GM23338 (cell line): ENCODE results near the gene PDYN. TPM values are rescaled to one million over a fixed set of nuclear protein-coding genes. Genes with fewer than 3 reads are reported as not detected.

Experiments used
- ATAC-seq: fragments of 200-7000 bp; cut with Tn5 transposase; 3 replicates; pipeline ENCODE4 v1.9.1; 2020
- DNase-seq: peaks from one replicate; pipeline ENCODE4 v3.0.0-alpha.2; 2015; ENCODE audit warnings: low spot score
- H2AFZ ChIP-seq: fragments of 200-600 bp; sonication (generic); 2 replicates; pipeline ENCODE4 v1.8.0; 2016; ENCODE audit warnings: antibody characterized with exemption, mild to moderate bottlenecking, moderate library complexity
- H3F3A ChIP-seq: fragments of 200-600 bp; sonication (generic); replicated peaks from 2 replicates; pipeline ENCODE4 v1.8.0; 2017; ENCODE audit warnings: antibody characterized with exemption, mixed run types, low read depth
- H3K27ac ChIP-seq: fragments of 200-600 bp; sonication (generic); 2 replicates; pipeline ENCODE4 v1.6.1; 2016; ENCODE audit warnings: low read depth
- H3K27me3 ChIP-seq: fragments of 200-600 bp; sonication (generic); 2 replicates; pipeline ENCODE4 v1.8.0; 2016; ENCODE audit warnings: mild to moderate bottlenecking, mixed run types, moderate library complexity; ENCODE audit not compliant: insufficient read depth
- H3K36me3 ChIP-seq: fragments of 200-600 bp; sonication (generic); 2 replicates; pipeline ENCODE4 v1.8.0; 2016; ENCODE audit warnings: mild to moderate bottlenecking; ENCODE audit not compliant: insufficient read depth
- H3K4me1 ChIP-seq: fragments of 200-600 bp; sonication (generic); 2 replicates; pipeline ENCODE4 v1.8.0; 2016; ENCODE audit warnings: mild to moderate bottlenecking, moderate library complexity; ENCODE audit not compliant: insufficient read depth
- H3K4me2 ChIP-seq: fragments of 200-600 bp; sonication (generic); 2 replicates; pipeline ENCODE4 v1.7.1; 2017; ENCODE audit warnings: mixed run types
- H3K4me3 ChIP-seq: fragments of 200-600 bp; sonication (generic); 2 replicates; pipeline ENCODE4 v1.6.1; 2016; ENCODE audit warnings: mixed run types
- H3K79me2 ChIP-seq: fragments of 200-600 bp; sonication (generic); replicated peaks from 2 replicates; pipeline ENCODE4 v1.8.0; 2017; ENCODE audit warnings: mild to moderate bottlenecking; ENCODE audit not compliant: insufficient read depth
- H3K9me2 ChIP-seq: fragments of 200-600 bp; sonication (generic); 2 replicates; pipeline ENCODE4 v1.8.0; 2017; ENCODE audit not compliant: insufficient read depth
- H4K20me1 ChIP-seq: fragments of 200-600 bp; sonication (generic); replicated peaks from 2 replicates; pipeline ENCODE4 v1.8.0; 2017; ENCODE audit warnings: mild to moderate bottlenecking; ENCODE audit not compliant: insufficient read depth
- H3K27ac Mint-ChIP-seq: 2 replicates; pipeline ENCODE4 v1.8.0; 2020; ENCODE audit warnings: inconsistent platforms, mild to moderate bottlenecking, moderate library complexity, mixed read lengths
- H3K27me3 Mint-ChIP-seq: 3 replicates; pipeline ENCODE4 v1.8.0; 2022; ENCODE audit warnings: low read depth, mild to moderate bottlenecking, moderate library complexity, mixed read lengths, inconsistent platforms; ENCODE audit not compliant: insufficient read depth, poor library complexity
- H3K36me3 Mint-ChIP-seq: 3 replicates; pipeline ENCODE4 v1.8.0; 2021; ENCODE audit warnings: low read depth, mild to moderate bottlenecking, inconsistent platforms, moderate library complexity, mixed read lengths
- H3K4me1 Mint-ChIP-seq: 3 replicates; pipeline ENCODE4 v1.8.0; 2020; ENCODE audit warnings: mild to moderate bottlenecking, inconsistent platforms, mixed read lengths
- H3K4me3 Mint-ChIP-seq: 3 replicates; pipeline ENCODE4 v1.8.0; 2021; ENCODE audit warnings: moderate library complexity, mild to moderate bottlenecking, inconsistent platforms, mixed read lengths
- H3K9me3 Mint-ChIP-seq: 3 replicates; pipeline ENCODE4 v1.8.0; 2020; ENCODE audit warnings: moderate library complexity, mild to moderate bottlenecking, inconsistent platforms, mixed read lengths
- CREB1 ChIP-seq: fragments of 250-450 bp; sonication (Bioruptor Pico); IDR thresholded peaks from 2 replicates; pipeline ENCODE4 v1.5.0; 2020; ENCODE audit warnings: low read depth, mild to moderate bottlenecking, moderate library complexity
- EZH2 ChIP-seq: fragments of 200-600 bp; sonication (generic); IDR thresholded peaks from one replicate; pipeline ENCODE4 v1.8.0; 2017; ENCODE audit warnings: antibody characterized with exemption, mild to moderate bottlenecking, low read depth; ENCODE audit not compliant: unreplicated experiment
- EZH2phosphoT487 ChIP-seq: fragments of 200-600 bp; sonication (generic); IDR thresholded peaks from one replicate; pipeline ENCODE4 v1.8.1; 2018; ENCODE audit warnings: antibody characterized with exemption; ENCODE audit not compliant: unreplicated experiment
- JUNB ChIP-seq: IDR thresholded peaks from one replicate; pipeline ENCODE4 v1.6.1; 2016; ENCODE audit warnings: antibody characterized with exemption; ENCODE audit not compliant: unreplicated experiment
- NANOG ChIP-seq: IDR thresholded peaks from 2 replicates; pipeline ENCODE4 v1.6.1; 2016; ENCODE audit warnings: antibody characterized with exemption, borderline replicate concordance
- POLR2AphosphoS5 ChIP-seq: IDR thresholded peaks from 2 replicates; pipeline ENCODE4 v1.6.1; 2016; ENCODE audit warnings: antibody characterized with exemption, low read depth
- REST ChIP-seq: IDR thresholded peaks from one replicate; pipeline ENCODE4 v1.6.1; 2018; ENCODE audit warnings: antibody characterized with exemption; ENCODE audit not compliant: unreplicated experiment
- STAT1 ChIP-seq: IDR thresholded peaks from one replicate; pipeline ENCODE4 v1.6.1; 2016; ENCODE audit warnings: antibody characterized with exemption; ENCODE audit not compliant: unreplicated experiment
- ZNF114 ChIP-seq: fragments of 250-450 bp; sonication (Bioruptor Pico); IDR thresholded peaks from 2 replicates; pipeline ENCODE4 v1.5.0; 2020; ENCODE audit warnings: mild to moderate bottlenecking, moderate library complexity
- ZNF331 ChIP-seq: fragments of 250-450 bp; sonication (Bioruptor Pico); IDR thresholded peaks from 2 replicates; pipeline ENCODE4 v1.5.0; 2020; ENCODE audit warnings: low read depth, mild to moderate bottlenecking, moderate library complexity
- ZNF462 ChIP-seq: fragments of 250-450 bp; sonication (Bioruptor Pico); IDR thresholded peaks from 2 replicates; pipeline ENCODE4 v1.5.0; 2020; ENCODE audit warnings: mild to moderate bottlenecking, moderate library complexity
- polyA plus RNA-seq: library from polyadenylated mRNA; unstranded; fragments of >200 nt; fragmentation: Nextera tagmentation; extraction: Ambion mirVana; gene quantifications from 2 replicates; pipeline ENCODE4 v1.2.1, GENCODE V29; 2016
- total RNA-seq: library from RNA; depleted of rRNA; stranded (reverse); fragments of >200 nt; shearing (Covaris generic); gene quantifications from 2 replicates; pipeline ENCODE4 v1.2.3, GENCODE V29; 2014
- TF ChIP-seq, protein P1 (sequence below): IDR thresholded peaks from 2 replicates; pipeline ENCODE4 v1.6.1; 2016; ENCODE audit warnings: antibody characterized with exemption
- TF ChIP-seq, protein P2 (sequence below), 2 experiments: fragments of 200-600 bp in 1 of 2; sonication (generic) in 1 of 2; conservative IDR thresholded peaks; 2 replicates each; pipeline versions ENCODE4 v1.5.1 to v1.6.1; 2016 to 2017; ENCODE audit warnings: antibody characterized with exemption in 2 of 2, low read depth in 2 of 2, mild to moderate bottlenecking in 2 of 2, moderate library complexity in 1 of 2

PDYN gene
- total and polyA plus RNA-seq, 2 experiments from 2014 or later = 0.21 to 0.24 TPM

DNA sequence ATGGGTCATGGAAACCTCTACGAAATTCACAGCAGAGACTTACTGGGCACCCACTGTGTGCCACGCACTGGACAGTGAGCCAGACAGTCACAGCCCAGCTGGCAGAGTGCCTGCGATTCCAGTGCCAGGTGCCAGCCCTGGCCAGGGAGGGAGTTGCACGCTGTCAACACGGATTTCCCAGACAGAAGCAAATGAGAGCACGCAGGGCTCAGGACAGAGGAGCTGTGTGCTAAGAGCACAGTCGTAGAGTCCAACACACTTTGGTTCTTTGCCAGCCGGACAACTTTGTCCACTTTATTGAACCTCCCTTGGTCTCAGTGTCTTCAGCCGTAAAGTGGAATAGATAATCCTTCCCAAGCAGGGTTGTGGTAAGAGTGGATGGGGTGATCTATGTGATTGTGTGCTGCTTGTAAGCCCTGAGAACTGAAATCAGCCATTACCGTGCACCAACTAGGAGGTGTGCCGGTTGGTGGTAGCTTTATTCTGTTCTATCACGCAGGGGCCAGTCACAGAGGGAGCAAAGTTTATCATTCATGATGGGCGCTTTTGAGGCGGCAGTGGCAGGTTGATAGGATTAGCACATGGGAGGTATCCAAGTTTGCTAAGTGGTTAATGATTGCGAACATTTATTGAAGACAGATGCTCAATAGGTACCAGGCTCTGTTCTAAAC, 58.0 kb downstream of the PDYN start:
- Mint-ChIP-seq H3K27me3 (peaks cover 2% of the 10 kb centered on the region), H3K36me3 (peaks cover 3% of the 10 kb centered on the region; the same call in 1 of the 3 replicates), H3K4me1 (0 out of 3 replicates have a peak, but pooled peaks cover 2% of the 10 kb centered on the region), H3K9me3 (no peaks in the 10 kb centered on the region), H3K4me3 (no peak overlapping the region), H3K27ac (no peak overlapping the region)
- Histone ChIP-seq H3K27ac (no peak overlapping the region), H3K4me3 (no peak overlapping the region), H2AFZ (no peak overlapping the region), H3K4me1 (no peaks in the 10 kb centered on the region; the same call in 1 of the 2 replicates), H3F3A (no peaks in the 10 kb centered on the region), H3K4me2 (no peak overlapping the region), H4K20me1 (no peaks in the 10 kb centered on the region), H3K27me3 (no peaks in the 10 kb centered on the region), H3K79me2 (no peaks in the 10 kb centered on the region), H3K9me2 (no peaks in the 10 kb centered on the region), H3K36me3 (no peaks in the 10 kb centered on the region)
- DNase-seq (no peak), ATAC-seq (no peak)
- TF ChIP-seq ZNF114 (CRISPR knock-in tag) = no peak
- TF ChIP-seq, protein P1, sequence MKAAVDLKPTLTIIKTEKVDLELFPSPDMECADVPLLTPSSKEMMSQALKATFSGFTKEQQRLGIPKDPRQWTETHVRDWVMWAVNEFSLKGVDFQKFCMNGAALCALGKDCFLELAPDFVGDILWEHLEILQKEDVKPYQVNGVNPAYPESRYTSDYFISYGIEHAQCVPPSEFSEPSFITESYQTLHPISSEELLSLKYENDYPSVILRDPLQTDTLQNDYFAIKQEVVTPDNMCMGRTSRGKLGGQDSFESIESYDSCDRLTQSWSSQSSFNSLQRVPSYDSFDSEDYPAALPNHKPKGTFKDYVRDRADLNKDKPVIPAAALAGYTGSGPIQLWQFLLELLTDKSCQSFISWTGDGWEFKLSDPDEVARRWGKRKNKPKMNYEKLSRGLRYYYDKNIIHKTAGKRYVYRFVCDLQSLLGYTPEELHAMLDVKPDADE = no peak
- TF ChIP-seq, protein P2, sequence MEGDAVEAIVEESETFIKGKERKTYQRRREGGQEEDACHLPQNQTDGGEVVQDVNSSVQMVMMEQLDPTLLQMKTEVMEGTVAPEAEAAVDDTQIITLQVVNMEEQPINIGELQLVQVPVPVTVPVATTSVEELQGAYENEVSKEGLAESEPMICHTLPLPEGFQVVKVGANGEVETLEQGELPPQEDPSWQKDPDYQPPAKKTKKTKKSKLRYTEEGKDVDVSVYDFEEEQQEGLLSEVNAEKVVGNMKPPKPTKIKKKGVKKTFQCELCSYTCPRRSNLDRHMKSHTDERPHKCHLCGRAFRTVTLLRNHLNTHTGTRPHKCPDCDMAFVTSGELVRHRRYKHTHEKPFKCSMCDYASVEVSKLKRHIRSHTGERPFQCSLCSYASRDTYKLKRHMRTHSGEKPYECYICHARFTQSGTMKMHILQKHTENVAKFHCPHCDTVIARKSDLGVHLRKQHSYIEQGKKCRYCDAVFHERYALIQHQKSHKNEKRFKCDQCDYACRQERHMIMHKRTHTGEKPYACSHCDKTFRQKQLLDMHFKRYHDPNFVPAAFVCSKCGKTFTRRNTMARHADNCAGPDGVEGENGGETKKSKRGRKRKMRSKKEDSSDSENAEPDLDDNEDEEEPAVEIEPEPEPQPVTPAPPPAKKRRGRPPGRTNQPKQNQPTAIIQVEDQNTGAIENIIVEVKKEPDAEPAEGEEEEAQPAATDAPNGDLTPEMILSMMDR (conservative IDR thresholded peaks at IDR 0.05; ENCODE audit: low read depth in 2 of 2) = no peak
- TF ChIP-seq REST = no peak
- no peak for TF ChIP-seq STAT1
- TF ChIP-seq NANOG = no peak
- TF ChIP-seq ZNF331 (CRISPR knock-in tag) = no peak
- no peak for TF ChIP-seq CREB1 (CRISPR knock-in tag)
- TF ChIP-seq JUNB = no peak
- TF ChIP-seq EZH2 = no peak
- TF ChIP-seq EZH2phosphoT487 = no peak
- TF ChIP-seq ZNF462 = no peak
- no peak for TF ChIP-seq POLR2AphosphoS5
